NOMO-1 treated with dmso at 0.1 percent for 144 hours (cell line): Measurements from ENCODE around the gene AMH.
A peak's percentile ranks its signal among the peaks of the same experiment; 100 is the strongest.
"Not testable (repeated sequence)": the region's sequence is repeated elsewhere in the genome, so short reads cannot be mapped to it uniquely, and the experiment has no call there.

ENCODE experiments used
- DNase-seq: peaks from one replicate; lab custom pipeline; 2025; ENCODE audit not compliant: unreplicated experiment; lab: John Stamatoyannopoulos, UW

AMH gene

GRCh38 chr19:2269244-2270156 is 20.4 kb downstream of the AMH start:
- peak; percentile 95 for DNase-seq

DNA sequence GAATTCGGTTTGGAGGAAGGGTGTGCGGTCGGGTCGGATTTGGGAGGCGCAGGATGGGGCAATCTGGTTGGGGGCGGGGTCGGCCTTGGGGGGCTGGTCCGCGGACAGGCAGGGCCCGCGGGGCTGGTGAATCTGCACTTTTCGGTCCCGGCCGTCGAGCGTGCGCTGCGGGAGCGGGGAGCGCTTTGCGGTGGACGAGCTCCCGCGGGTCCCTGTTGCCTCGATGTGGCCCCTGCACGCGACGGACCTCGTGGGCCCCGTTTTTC is 21.0 kb downstream of the AMH start:
- no peak for DNase-seq

- peak; percentile 98 for DNase-seq
These were observed 21.5 kb downstream of the AMH start for GRCh38 chr19:2270423-2271233.

DNA sequence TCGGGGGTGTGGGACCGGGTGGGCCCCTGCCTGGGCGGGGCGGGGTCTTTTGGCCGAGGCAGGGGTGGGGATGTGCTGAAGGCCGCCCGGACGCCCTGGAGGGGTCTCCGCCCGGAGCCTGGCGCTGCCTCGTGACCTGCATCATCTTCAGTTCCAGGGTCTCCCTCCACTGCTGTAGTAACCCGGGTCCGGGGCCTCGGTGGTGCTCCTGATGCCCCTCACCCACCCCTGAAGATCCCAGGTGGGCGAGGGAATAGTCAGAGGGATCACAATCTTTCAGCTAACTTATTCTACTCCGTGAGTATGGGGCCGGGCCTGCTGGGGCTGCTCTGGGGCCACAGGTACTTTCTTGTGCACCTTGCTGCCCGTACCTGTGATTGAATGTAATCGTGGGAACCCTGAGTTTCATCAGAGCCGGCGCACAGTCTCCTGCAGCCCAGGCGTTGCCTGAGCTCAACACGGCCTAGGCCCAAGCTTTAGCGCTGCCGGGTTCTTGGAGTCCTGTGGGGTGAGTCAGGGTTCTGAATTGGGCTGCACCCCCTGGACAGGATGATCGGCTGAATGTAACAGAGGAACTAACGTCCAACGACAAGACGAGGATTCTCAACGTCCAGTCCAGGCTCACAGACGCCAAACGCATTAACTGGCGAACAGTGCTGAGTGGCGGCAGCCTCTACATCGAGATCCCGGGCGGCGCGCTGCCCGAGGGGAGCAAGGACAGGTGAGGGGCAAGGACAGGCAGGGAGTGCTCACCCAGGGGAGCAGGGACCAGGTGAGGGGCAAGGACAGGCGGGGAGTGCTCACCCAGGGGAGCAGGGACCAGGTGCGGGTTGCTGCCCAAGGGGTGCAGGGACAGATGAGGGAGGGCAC is 22.3 kb downstream of the AMH start:
- no peak for DNase-seq

DNA sequence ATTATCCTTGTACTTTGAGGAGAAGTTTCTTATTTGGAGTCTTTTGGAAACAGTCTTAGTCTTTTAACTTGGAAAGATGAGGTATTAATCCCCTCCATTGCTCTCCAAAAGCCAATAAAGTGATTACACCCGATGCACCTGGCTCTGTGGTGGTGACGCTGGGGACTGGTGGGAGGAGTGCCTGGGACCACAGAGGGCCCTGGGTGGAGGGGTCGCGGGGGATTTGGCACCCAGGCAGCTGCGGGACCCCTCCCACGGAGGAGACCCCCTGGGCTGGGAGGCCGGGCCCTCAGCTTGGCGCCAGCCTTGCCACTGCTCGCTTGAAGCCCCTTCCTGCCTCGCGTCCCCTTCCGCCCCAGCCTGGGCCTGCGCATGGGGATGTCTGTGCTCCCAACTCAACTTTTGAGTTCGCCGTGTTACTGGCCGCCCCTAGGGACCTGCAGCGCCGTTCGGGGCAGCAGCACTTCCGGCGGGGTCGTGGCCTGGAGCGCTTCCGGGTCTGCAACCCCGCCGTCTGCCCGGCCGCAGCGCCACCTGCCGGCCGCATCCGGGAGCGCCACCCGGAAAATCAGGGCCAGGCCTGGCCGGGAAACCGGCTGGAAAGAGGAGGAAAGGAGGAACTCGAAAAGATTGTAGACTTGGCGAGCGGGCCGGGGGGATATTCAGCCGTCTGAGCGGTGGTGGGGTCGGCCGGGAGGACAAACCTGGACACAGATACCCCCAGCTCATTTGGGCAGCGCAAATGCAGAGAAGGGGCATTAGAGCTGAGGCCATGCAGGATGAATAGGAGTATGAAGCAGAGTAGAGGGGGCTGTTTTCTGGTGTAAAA is 24.4 kb downstream of the AMH start:
- peak; percentile 85 for DNase-seq

- DNase-seq, result no peak
These were observed 25.1 kb downstream of the AMH start for GRCh38 chr19:2274185-2274711.

- DNase-seq, result peak; percentile 46
These were observed 25.9 kb downstream of the AMH start for GRCh38 chr19:2274931-2275535.

GRCh38 chr19:2275588-2276428 is 26.7 kb downstream of the AMH start:
- DNase-seq, result no peak

- no peak for DNase-seq
These were observed 27.4 kb downstream of the AMH start for GRCh38 chr19:2276429-2276986.

DNA sequence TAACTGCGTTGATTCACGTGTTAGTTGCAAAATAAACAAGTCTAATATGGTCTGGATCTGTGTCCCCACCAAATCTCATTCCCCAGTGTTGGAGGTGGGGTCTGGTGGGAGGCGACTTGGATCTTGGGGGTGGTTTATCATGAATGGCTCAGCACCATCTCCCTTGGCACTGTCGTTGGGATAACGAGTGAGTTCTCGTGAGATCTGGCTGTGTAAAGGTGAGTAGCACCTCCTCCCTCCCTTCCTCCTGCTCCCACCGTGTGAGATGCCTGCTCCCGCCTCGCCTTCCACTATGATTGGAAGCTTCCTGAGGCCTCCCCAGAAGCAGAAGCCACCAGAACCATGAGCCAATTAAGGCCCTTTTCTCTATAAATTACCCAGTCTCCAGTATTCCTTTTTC is 28.0 kb downstream of the AMH start:
- DNase-seq, result no peak

DNA sequence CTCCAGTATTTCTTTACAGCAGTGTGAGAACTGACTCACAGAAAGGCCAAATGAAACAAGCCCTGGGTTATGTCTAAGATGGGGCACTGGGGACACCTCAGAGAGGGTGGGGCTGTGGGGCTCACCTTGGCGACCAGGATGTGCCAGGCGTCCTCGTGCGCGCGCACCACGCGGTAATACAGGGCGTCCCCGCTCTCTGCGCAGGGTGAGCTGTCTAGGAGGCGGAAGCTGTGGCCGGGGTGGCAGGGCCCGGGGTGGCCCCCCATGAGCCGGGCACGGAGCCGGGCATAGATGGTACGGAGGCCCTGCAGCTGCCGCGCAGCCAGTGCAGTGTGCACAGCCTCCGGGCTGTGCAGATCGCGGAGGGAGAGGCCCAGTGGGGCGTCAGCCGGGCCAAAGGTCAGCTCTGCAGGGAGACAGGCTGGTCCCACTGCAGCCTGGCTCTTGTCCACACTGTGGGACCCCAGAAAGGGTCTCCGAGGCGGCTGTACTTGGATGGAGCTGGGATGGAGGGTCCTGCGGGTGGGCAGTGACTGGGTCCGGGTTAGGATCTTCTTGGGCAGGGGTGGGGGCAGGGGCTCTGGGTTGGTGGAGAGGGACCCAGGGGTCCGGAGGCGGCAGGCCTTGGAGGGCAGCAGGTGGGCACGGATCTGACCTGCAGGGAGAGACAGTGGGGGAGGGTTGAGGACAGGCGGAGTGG is 29.5 kb downstream of the AMH start:
- no peak for DNase-seq

GRCh38 chr19:2280633-2281264 is 31.6 kb downstream of the AMH start:
- DNase-seq, result no peak

DNA sequence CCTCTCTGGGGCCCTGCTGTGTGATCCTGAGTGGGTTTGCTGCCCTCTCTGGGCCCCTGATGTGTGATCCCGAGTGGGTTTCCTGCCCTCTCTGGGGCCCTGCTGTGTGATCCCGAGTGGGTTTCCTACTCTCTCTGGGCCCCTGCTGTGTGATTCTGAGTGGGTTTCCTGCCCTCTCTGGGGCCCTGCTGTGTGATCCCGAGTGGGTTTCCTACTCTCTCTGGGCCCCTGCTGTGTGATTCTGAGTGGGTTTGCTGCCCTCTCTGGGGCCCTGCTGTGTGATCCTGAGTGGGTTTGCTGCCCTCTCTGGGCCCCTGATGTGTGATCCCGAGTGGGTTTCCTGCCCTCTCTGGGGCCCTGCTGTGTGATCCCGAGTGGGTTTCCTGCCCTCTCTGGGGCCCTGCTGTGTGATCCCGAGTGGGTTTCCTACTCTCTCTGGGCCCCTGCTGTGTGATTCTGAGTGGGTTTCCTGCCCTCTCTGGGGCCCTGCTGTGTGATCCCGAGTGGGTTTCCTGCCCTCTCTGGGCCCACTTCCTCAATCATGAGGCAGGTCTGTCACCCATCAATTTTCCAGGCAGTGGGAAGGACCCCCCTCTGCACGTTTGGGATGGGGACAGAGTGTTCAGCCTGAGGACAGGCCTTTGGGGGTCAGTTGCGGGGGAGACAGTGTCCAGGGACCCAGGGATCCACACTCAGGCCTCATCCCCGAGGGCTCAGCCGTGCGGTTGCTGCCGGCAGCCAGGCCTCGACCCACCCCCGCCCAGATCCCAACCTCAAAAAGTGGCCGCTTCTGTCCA is 32.3 kb downstream of the AMH start:
- not testable (repeated sequence) for DNase-seq

GRCh38 chr19:2282062-2282861 is 33.1 kb downstream of the AMH start, which contains the start of gene PEAK3:
Gene PEAK3 (minus strand): TSS chr19:2282175. CDS start chr19:2280931, 1,244 bp downstream.
- peak; percentile 57 for DNase-seq

DNA sequence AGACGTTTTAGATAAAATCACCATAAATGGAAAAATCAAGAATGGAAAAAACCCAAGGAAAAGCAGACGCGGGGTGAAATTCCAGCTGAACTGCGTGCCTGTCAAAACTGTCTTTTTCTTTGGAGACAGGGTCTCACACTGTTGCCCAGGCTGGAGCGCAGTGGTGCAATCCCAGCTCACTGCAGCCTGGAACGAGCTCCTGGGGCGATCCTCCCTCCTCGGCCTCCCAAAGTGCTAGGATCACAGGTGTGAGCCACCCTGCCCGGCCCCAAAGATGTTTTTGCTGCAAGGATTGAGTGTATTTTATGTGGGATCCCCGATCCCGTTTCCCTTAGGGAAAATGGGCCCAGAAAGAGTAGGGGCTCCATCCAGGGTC is 33.7 kb downstream of the AMH start:
- DNase-seq, result no peak
